Heart left ventricle (tissue), 16 donors: ENCODE results near the gene SLC7A5. TPM values are rescaled to one million over a fixed set of nuclear protein-coding genes. Genes with fewer than 3 reads are reported as not detected.
"Not testable (repeated sequence)": the region's sequence is repeated elsewhere in the genome, so short reads cannot be mapped to it uniquely, and the experiment has no call there.

ENCODE experiments used
- ATAC-seq, 4 donors: fragments of 200-7000 bp; cut with Tn5 transposase; one replicate each; pipeline ENCODE4 v1.9.1; 2020 to 2022; ENCODE audit warnings: moderate library complexity in 4 of 4, mild to moderate bottlenecking in 3 of 4, moderate number of reproducible peaks in 1 of 4
- DNase-seq, 5 donors: peaks; one replicate each; pipeline ENCODE4 v3.0.0-alpha.2; 2020
- H3K27ac ChIP-seq, 12 donors: fragments of 200-600 bp; sonication (generic) in 4 of 12; one replicate each; pipeline versions ENCODE4 v1.5.0 to v1.8.0; 2016 to 2022; ENCODE audit warnings: mild to moderate bottlenecking in 2 of 12
- H3K27me3 ChIP-seq, 9 donors: fragments of 200-600 bp; sonication (generic) in 2 of 9; one replicate each; pipeline versions ENCODE4 v1.5.1 to v1.8.0; 2016 to 2022; ENCODE audit warnings: mild to moderate bottlenecking in 3 of 9
- H3K36me3 ChIP-seq, 9 donors: fragments of 200-600 bp; sonication (generic) in 2 of 9; one replicate each; pipeline versions ENCODE4 v1.5.0 to v1.8.0; 2018 to 2022; ENCODE audit warnings: mild to moderate bottlenecking in 2 of 9
- H3K4me1 ChIP-seq, 12 donors: fragments of 200-600 bp; sonication (generic) in 4 of 12; one replicate each; pipeline versions ENCODE4 v1.5.0 to v1.8.0; 2016 to 2022; ENCODE audit warnings: mild to moderate bottlenecking in 3 of 12
- H3K4me3 ChIP-seq, 12 donors: fragments of 200-600 bp; sonication (generic) in 4 of 12; one replicate each; pipeline versions ENCODE4 v1.5.0 to v1.8.0; 2017 to 2022; ENCODE audit warnings: mild to moderate bottlenecking in 9 of 12, moderate library complexity in 4 of 12
- H3K9me3 ChIP-seq, 12 donors: fragments of 200-600 bp; sonication (generic) in 4 of 12; one replicate each; pipeline versions ENCODE4 v1.5.0 to v1.8.0; 2016 to 2022; ENCODE audit warnings: mild to moderate bottlenecking in 1 of 12
- POLR2A ChIP-seq, 2 donors: fragments of 450-650 bp; IDR thresholded peaks; one replicate each; pipeline ENCODE4 v1.6.1; 2017; ENCODE audit warnings: antibody characterized with exemption in 2 of 2, mild to moderate bottlenecking in 2 of 2, moderate library complexity in 2 of 2
- WGBS, 4 donors: extraction: QIAGEN DNeasy Blood & Tissue Kit in 2 of 4; methylation state at CpG; one replicate each; pipeline versions ENCODE4 v1.1.5 to v1.1.7; 2013 to 2018; 5-methylcytosine and 5-hydroxymethylcytosine counted together
- intact Hi-C, 10 donors: fragments of 100-400 bp; cut with DNase I; formaldehyde crosslinking; loops; one replicate each; pipeline versions ENCODE4 v1.11.1 to v1.14.2; 2022
- long read RNA-seq, 3 donors: library from polyadenylated mRNA; unstranded; transcript quantifications; one replicate each; pipeline ENCODE4 v2.0.0, GENCODE V29; 2020 to 2021
- polyA plus RNA-seq, 2 donors: library from polyadenylated mRNA; stranded (reverse); fragments of 200-250 nt; gene quantifications; one replicate each; pipeline ENCODE4 v1.2.3, GENCODE V29; 2013
- total RNA-seq, 9 donors: library from RNA; depleted of rRNA in 2 of 9; stranded (reverse); fragments of >200 nt in 2 of 9; fragmentation: NEBNext Ultra II Directional in 3 of 9; extraction: Animal tissue kit (Norgen Biotek cat#: 25700) in 3 of 9; gene quantifications; one replicate each; pipeline versions ENCODE4 v1.1.0 to v1.2.4, GENCODE V29; 2016 to 2023
- TF ChIP-seq, protein P1 (sequence below), 12 donors: fragments of 200-600 bp; sonication (generic) in 4 of 12; IDR thresholded peaks; one replicate each; pipeline versions ENCODE4 v1.5.0 to v1.8.0; 2018 to 2022; ENCODE audit warnings: antibody characterized with exemption in 12 of 12, mild to moderate bottlenecking in 5 of 12
- donor health status: ischemic (EF 13 %, LVEDD 7.1; RV severe dilation, severe dysfunction).
- donor health status: healthy with polysubstance abuse.
- donor health status: DM: no; HTN: yes; CAD: no.
- donor health status: DM: no; HTN: no; CAD: no.
- donor health status: ischemic (EF 25% LVEDD 6.9; RV normal size, moderate dysfunction).
- donor health status: ischemic (EF 25% LVEDD 5.7; RV mildly dilated, moderate dysfunction).
- donor health status: healthy.
- donor health status: DM: yes; HTN: yes; CAD: no.
- donor health status: ischemic (EF 35%, LVEDD 5.7; RV mildly dilated, moderate dysfunction).
- donor health status: nonischemic (EF 11% LVEDD 7.7; RV severe dilation, severe dysfunction).
- donor health status: DM: yes; HTN: yes; CAD: no.
- donor health status: PGD.
- donor health status: ischemic (EF 29% LVEDD 5.4; RV normal size, mild dysfunction).
- donor health status: nonischemic (EF 23%, LVEDD 6.1; RV moderate dilation, normal function).

The SLC7A5 gene
- total RNA-seq, result 10 to 100 TPM in 1 of 9 donors, 1 to 10 TPM in 8; 1.7 to 12.2 (median 3.0) TPM
- polyA plus RNA-seq, result 1 to 10 TPM; 3.2 to 5.4 TPM
- long read RNA-seq, donor 1, partial matches to known transcripts, result 1 of 1 reads
- long read RNA-seq, donor 1, other reads (novel, unspliced or antisense), result 0 of 1 reads
- long read RNA-seq, donor 2, partial matches to known transcripts, result 0 of 10 reads
- long read RNA-seq, donor 2, other reads (novel, unspliced or antisense), result 10 of 10 reads
- long read RNA-seq, donor 3, partial matches to known transcripts, result 0 of 2 reads
- long read RNA-seq, donor 3, other reads (novel, unspliced or antisense), result 2 of 2 reads

DNA sequence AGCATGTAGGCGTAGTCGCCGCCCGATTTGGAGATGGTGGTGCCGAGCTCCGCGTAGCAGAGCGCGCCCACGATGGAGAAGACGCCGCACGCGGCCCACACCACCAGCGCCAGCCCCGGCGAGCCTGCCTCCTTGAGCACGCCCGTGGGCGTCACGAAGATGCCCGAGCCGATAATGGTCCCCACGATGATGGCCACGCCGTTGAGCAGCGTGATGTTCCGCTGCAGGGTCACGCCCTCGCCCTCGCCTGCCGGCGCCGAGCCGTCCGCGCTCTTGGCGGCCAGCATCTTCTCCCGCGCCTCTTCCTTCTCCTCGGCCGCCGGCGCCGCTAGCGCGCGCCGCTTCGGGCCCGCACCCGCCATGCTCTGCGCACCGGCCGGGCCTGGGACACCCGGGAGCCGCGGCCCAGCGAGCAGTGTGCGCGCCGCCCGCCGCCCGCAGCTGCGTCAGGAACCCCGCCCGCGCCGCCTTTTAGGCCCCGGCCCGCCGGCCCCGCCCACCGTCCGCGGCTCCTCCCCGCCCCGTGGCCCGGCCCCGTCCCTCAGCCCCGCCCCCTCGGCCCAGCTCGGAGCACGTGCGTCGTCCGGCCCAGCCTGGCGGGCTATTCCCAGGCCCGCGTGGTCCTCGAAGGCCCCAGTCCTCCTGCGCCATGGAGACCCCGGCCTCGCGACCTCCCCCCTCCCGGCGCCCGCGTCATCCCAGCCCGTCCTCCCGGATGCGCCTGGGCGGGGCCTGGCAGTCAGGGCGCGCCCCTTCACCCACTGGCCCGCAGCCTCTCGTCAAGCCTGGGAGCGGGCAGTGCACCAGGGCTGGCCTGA is at the start of gene SLC7A5:
Gene SLC7A5, minus strand, starts transcription at position 447 of the 818 bp plus-strand sequence. Its CDS starts 85 bp downstream, at position 362.
- DNase-seq (peak; percentile 76 to 92 (median 82)), ATAC-seq (peak; percentile 52 to 92 (median 84))
- TF ChIP-seq POLR2A (IDR thresholded peaks at IDR 0.05), result peak in 1 of 2 donors; percentile 28
- H3K9me3 ChIP-seq, intact Hi-C loops, H3K36me3 ChIP-seq: not testable (repeated sequence)
- Histone ChIP-seq H3K27me3 (peaks cover 0 to 11% (median 0%) of the 10 kb centered on the region in 9 donors), H3K4me1 (peaks cover 0 to 24% (median 5%) of the 10 kb centered on the region in 12 donors), H3K4me3 (peak within 1 kb of the TSS in 11 of 12 donors; percentile 42 to 72 (median 56)), H3K27ac (peak within 1 kb of the TSS in 3 of 12 donors; percentile 25 to 73 (median 52))
- WGBS, 4 donors, result 1 to 7% (median 4%) methylated on average over 22 to 109 of the region's 109 CpGs

DNA sequence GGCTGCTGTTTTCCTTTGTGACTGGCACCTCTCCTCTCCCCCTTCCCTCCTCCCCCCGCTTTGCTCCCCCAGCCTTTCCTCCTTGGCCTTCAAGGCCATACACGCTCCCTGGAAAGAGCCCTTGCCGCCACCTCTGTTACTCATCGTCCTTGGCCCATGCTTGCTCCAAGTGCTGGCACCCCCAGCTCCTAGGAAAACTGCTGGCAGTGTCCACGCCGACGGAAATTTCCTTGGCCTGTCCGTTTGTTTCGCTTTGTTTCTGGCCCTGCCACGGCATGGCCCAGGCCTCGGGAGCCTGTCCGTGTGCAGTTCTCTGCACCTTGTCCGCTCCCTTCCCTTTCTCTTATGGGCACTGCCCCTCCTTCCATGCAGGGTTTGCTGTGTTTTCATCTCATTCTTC is 49.0 kb upstream of the SLC7A5 start:
- Histone ChIP-seq H3K36me3 (no peaks in the 10 kb centered on the region), H3K4me3 (peak overlapping the region in 3 of 12 donors; percentile 20 to 26 (median 21)), H3K9me3 (no peaks in the 10 kb centered on the region), H3K27me3 (no peaks in the 10 kb centered on the region), H3K4me1 (peaks cover 0 to 23% (median 2%) of the 10 kb centered on the region in 12 donors), H3K27ac (peak overlapping the region in 2 of 12 donors; percentile 19 to 30)
- ATAC-seq (no peak), DNase-seq (no peak)
- no peak for TF ChIP-seq POLR2A (IDR thresholded peaks at IDR 0.05)
- TF ChIP-seq, protein P1, sequence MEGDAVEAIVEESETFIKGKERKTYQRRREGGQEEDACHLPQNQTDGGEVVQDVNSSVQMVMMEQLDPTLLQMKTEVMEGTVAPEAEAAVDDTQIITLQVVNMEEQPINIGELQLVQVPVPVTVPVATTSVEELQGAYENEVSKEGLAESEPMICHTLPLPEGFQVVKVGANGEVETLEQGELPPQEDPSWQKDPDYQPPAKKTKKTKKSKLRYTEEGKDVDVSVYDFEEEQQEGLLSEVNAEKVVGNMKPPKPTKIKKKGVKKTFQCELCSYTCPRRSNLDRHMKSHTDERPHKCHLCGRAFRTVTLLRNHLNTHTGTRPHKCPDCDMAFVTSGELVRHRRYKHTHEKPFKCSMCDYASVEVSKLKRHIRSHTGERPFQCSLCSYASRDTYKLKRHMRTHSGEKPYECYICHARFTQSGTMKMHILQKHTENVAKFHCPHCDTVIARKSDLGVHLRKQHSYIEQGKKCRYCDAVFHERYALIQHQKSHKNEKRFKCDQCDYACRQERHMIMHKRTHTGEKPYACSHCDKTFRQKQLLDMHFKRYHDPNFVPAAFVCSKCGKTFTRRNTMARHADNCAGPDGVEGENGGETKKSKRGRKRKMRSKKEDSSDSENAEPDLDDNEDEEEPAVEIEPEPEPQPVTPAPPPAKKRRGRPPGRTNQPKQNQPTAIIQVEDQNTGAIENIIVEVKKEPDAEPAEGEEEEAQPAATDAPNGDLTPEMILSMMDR (IDR thresholded peaks at IDR 0.05), result no peak
- WGBS, 4 donors, result 65 to 85% (median 78%) methylated on average over 13 of the region's 13 CpGs
- intact Hi-C loops, result no loop called here

DNA sequence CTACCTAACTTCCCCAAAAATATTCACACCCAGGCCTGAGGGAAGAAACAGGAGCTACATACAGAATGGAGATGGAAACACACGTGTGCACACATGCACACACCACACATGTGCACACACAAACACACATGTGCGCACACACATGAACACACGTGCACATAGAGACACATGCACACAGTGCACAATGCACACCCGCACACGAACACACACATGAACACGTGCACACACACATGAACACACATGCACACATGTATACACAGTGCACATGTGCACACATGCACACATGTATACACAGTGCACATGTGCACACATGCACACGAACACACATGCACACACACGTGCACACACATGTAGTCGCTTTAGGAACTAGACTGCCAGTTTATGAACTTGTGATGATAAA is 48.2 kb upstream of the SLC7A5 start:
- WGBS, 4 donors, result 75 to 88% (median 85%) methylated on average over 7 to 9 of the region's 9 CpGs
- TF ChIP-seq, protein P1 (IDR thresholded peaks at IDR 0.05), result no peak
- TF ChIP-seq POLR2A (IDR thresholded peaks at IDR 0.05), result no peak
- no peak for ATAC-seq
- Histone ChIP-seq H3K4me1 (peaks cover 0 to 16% (median 2%) of the 10 kb centered on the region in 12 donors), H3K27ac (no peak overlapping the region), H3K4me3 (no peak overlapping the region), H3K9me3 (no peaks in the 10 kb centered on the region), H3K27me3 (peaks cover 0 to 1% (median 0%) of the 10 kb centered on the region in 9 donors), H3K36me3 (no peaks in the 10 kb centered on the region)
- DNase-seq, result no peak
- intact Hi-C loops, result no loop called here

DNA sequence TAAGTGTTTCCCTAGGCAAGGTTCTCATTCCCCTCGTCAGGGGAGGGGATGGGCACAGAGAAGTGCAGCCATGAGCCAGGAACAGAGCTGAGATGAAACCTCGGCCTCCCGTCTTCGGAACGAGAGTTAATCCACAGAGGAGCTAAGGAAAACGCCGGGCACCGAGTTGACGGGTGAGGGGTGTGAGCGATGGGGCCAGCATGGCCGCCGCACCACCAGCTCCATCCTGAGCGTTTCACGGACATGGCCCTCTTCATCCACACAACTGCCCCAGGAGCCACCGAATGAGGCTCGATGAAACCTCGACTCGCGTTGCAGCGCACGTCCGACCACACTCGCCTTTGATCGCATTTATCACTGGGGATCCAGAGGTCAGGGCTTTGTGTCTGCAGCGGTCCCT is 45.5 kb upstream of the SLC7A5 start:
- H3K9me3 ChIP-seq, result no peaks in the 10 kb centered on the region
- ATAC-seq (no peak), DNase-seq (no peak)
- peaks cover 0 to 26% (median 8%) of the 10 kb centered on the region in 12 donors for H3K4me1 ChIP-seq
- no peak overlapping the region for H3K27ac ChIP-seq
- 91 to 94% (median 93%) methylated on average over 25 of the region's 25 CpGs for WGBS, 4 donors
- H3K36me3 ChIP-seq, result no peaks in the 10 kb centered on the region
- H3K27me3 ChIP-seq, result peaks cover 0 to 4% (median 0%) of the 10 kb centered on the region in 9 donors
- no peak for TF ChIP-seq POLR2A (IDR thresholded peaks at IDR 0.05)
- TF ChIP-seq, protein P1 (IDR thresholded peaks at IDR 0.05), result no peak
- H3K4me3 ChIP-seq, result no peak overlapping the region
- intact Hi-C loops, result no loop called here

DNA sequence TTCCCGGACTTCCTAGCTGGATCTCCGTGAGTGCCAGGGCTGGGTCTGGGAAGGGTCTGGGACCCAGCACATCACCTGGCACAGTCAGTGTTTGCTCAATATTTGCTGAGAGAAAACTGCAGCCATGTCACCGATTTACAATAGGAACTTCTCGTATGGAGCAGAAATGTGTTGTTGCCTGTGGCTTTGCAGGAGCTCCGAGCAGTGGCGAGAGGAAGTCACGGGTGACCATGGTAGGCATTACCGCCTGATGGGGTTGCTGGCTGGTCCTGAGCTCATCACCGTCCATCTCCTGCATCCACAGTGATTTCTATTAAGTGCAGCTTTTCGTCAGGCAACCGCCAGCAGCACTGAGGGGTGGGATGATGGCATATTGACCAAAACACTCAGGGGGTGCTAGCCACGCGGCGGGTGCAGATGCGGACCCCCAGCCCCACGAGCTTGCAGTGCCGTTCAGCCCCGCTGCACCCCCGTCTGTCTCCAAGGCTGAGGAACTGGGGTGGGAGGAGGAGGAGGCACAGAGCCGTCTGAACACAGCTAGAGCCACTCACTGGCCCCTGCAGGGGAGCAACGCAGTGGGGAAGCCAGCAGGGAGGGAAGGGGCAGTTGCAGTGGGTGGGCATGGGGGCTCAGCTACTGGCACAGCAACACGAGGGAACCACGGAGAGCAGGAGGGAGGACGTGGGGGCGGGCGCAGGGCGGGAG is 44.9 kb upstream of the SLC7A5 start:
- H3K27me3 ChIP-seq, H3K9me3 ChIP-seq, H3K4me3 ChIP-seq, DNase-seq, ATAC-seq, H3K36me3 ChIP-seq, H3K27ac ChIP-seq, intact Hi-C loops: not testable (repeated sequence)
- peaks cover 0 to 25% (median 8%) of the 10 kb centered on the region in 12 donors for H3K4me1 ChIP-seq
- 75 to 82% (median 80%) methylated on average over 8 to 27 of the region's 27 CpGs for WGBS, 4 donors

DNA sequence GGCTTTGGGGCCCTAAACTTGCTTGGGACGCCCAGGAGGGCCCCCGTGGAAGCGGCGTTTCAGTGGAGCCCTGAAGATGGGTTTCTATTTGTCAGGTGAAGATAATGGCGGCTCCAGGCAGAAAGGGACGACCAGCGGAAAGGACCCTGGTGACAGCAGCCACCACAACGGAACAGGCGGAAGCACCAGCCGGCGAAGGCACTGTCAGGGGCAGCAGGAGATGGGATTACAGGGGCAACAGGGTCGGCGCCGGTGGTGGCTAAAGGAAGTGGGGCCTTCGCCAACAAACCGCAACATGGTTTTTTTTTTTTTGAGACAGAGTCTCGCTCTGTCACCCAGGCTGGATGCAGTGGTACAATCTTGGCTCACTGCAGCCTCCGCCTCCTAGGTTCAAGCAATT is 43.4 kb upstream of the SLC7A5 start:
- H3K27ac ChIP-seq, H3K9me3 ChIP-seq, DNase-seq, H3K36me3 ChIP-seq, ATAC-seq, intact Hi-C loops, H3K4me3 ChIP-seq, H3K27me3 ChIP-seq: not testable (repeated sequence)
- H3K4me1 ChIP-seq, result peaks cover 0 to 19% (median 8%) of the 10 kb centered on the region in 12 donors
- 78 to 85% (median 82%) methylated on average over 18 of the region's 18 CpGs for WGBS, 4 donors
